Thymus (tissue), 11 donors: Measurements from ENCODE around the gene TUBGCP6. TPM values are rescaled to one million over a fixed set of nuclear protein-coding genes. Genes with fewer than 3 reads are reported as not detected.
"Not testable (repeated sequence)": the region's sequence is repeated elsewhere in the genome, so short reads cannot be mapped to it uniquely, and the experiment has no call there.

Experiments
- DNase-seq, 9 donors: peaks; one replicate each; pipeline ENCODE4 v3.0.0-alpha.2; 2013; ENCODE audit warnings: low spot score in 9 of 9, low read depth in 6 of 9, missing footprints in 1 of 9
- H3K27ac ChIP-seq, 2 donors: one replicate each; pipeline ENCODE4 v1.5.1; 2013; ENCODE audit warnings: control low read depth in 1 of 2, low read depth in 1 of 2, low read length in 1 of 2, mild to moderate bottlenecking in 1 of 2, moderate library complexity in 1 of 2
- H3K27me3 ChIP-seq, 2 donors: one replicate each; pipeline ENCODE4 v1.5.1; 2013; ENCODE audit warnings: low read length in 1 of 2; ENCODE audit not compliant: control insufficient read depth in 2 of 2, insufficient read depth in 1 of 2
- H3K36me3 ChIP-seq, 2 donors: one replicate each; pipeline ENCODE4 v1.5.1; 2013; ENCODE audit warnings: low read length in 1 of 2, mild to moderate bottlenecking in 1 of 2, moderate library complexity in 1 of 2; ENCODE audit not compliant: control insufficient read depth in 2 of 2, insufficient read depth in 2 of 2
- H3K4me1 ChIP-seq, 2 donors: one replicate each; pipeline ENCODE4 v1.5.1; 2013; ENCODE audit warnings: low read length in 2 of 2; ENCODE audit not compliant: control insufficient read depth in 2 of 2, insufficient read depth in 2 of 2
- H3K4me3 ChIP-seq, 2 donors: one replicate each; pipeline ENCODE4 v1.5.1; 2013; ENCODE audit warnings: low read length in 2 of 2, control low read depth in 1 of 2, mild to moderate bottlenecking in 1 of 2
- H3K9me3 ChIP-seq, 2 donors: one replicate each; pipeline ENCODE4 v1.5.1; 2013; ENCODE audit warnings: low read length in 1 of 2, mild to moderate bottlenecking in 1 of 2; ENCODE audit not compliant: control insufficient read depth in 2 of 2, insufficient read depth in 1 of 2
- WGBS: extraction: QIAGEN DNeasy Blood & Tissue Kit; methylation state at CpG from one replicate; pipeline ENCODE4 v1.1.7; 2013; 5-methylcytosine and 5-hydroxymethylcytosine counted together
- polyA plus RNA-seq: library from polyadenylated mRNA; stranded (reverse); fragments of 200-250 nt; gene quantifications from one replicate; pipeline ENCODE4 v1.2.3, GENCODE V29; 2013
- total RNA-seq: library from RNA; stranded (reverse); fragments of 120-200 nt; gene quantifications from one replicate; pipeline ENCODE4 v1.2.4, GENCODE V29; 2013
- donor health status: healthy.

The TUBGCP6 gene
- total and polyA plus RNA-seq, 2 donors, result 29.2 to 96.6 TPM

- H3K27ac ChIP-seq, result no peak overlapping the region
- H3K36me3 ChIP-seq, result no peaks in the 10 kb centered on the region
- DNase-seq, result no peak
- H3K4me1 ChIP-seq, result peaks cover 0 to 11% of the 10 kb centered on the region in 2 donors
- 96% methylated on average over 15 of the region's 15 CpGs for WGBS
- H3K4me3 ChIP-seq, result no peak overlapping the region
- H3K9me3 ChIP-seq, result no peaks in the 10 kb centered on the region
- H3K27me3 ChIP-seq, result peaks cover 35 to 76% of the 10 kb centered on the region in 2 donors
Measured at GRCh38 chr22:50171319-50171964, 73.4 kb downstream of the TUBGCP6 start.

- Histone ChIP-seq H3K27me3 (peaks cover 35 to 72% of the 10 kb centered on the region in 2 donors), H3K4me1 (peaks cover 0 to 11% of the 10 kb centered on the region in 2 donors), H3K4me3 (peak within 1 kb of the TSS in 1 of 2 donors; percentile 51), H3K36me3 (no peaks in the 10 kb centered on the region), H3K27ac (no peak within 1 kb of the TSS), H3K9me3 (no peaks in the 10 kb centered on the region)
- WGBS, result 25% methylated on average over 101 of the region's 105 CpGs
- DNase-seq, result no peak
Measured at GRCh38 chr22:50170453-50171318, 74.1 kb downstream of the TUBGCP6 start, which contains the start of gene PANX2. PANX2 (plus strand) TSS chr22:50170731; CDS start chr22:50170731, 0 bp downstream.

GRCh38 chr22:50169774-50170341 lies 75.0 kb downstream of the TUBGCP6 start:
- 1% methylated on average over 70 of the region's 70 CpGs for WGBS
- H3K27me3 ChIP-seq, result peaks cover 35 to 72% of the 10 kb centered on the region in 2 donors
- H3K27ac ChIP-seq, result no peak overlapping the region
- no peaks in the 10 kb centered on the region for H3K9me3 ChIP-seq
- H3K36me3 ChIP-seq, result no peaks in the 10 kb centered on the region
- peak overlapping the region in 1 of 2 donors; percentile 51 for H3K4me3 ChIP-seq
- no peak for DNase-seq
- peaks cover 0 to 11% of the 10 kb centered on the region in 2 donors for H3K4me1 ChIP-seq

- no peak for DNase-seq
- Histone ChIP-seq H3K36me3 (no peaks in the 10 kb centered on the region), H3K27ac (no peak overlapping the region), H3K4me1 (peaks cover 0 to 11% of the 10 kb centered on the region in 2 donors), H3K9me3 (no peaks in the 10 kb centered on the region), H3K27me3 (peaks cover 35 to 68% of the 10 kb centered on the region in 2 donors), H3K4me3 (peak overlapping the region in 1 of 2 donors; percentile 51)
- WGBS, result 20% methylated on average over 36 of the region's 36 CpGs
Measured at GRCh38 chr22:50169181-50169759, 75.6 kb downstream of the TUBGCP6 start.

- H3K27me3 ChIP-seq, result peaks cover 35 to 63% of the 10 kb centered on the region in 2 donors
- not testable (repeated sequence) for H3K4me1 ChIP-seq, H3K36me3 ChIP-seq, H3K9me3 ChIP-seq, H3K27ac ChIP-seq, H3K4me3 ChIP-seq, DNase-seq
- WGBS, result 96% methylated on average over 5 of the region's 5 CpGs
Measured at GRCh38 chr22:50168490-50169180, 76.2 kb downstream of the TUBGCP6 start.

GRCh38 chr22:50167689-50168489 lies 76.9 kb downstream of the TUBGCP6 start:
- Histone ChIP-seq H3K9me3 (no peaks in the 10 kb centered on the region), H3K36me3 (no peaks in the 10 kb centered on the region), H3K4me3 (no peak overlapping the region), H3K27ac (no peak overlapping the region), H3K4me1 (no peaks in the 10 kb centered on the region), H3K27me3 (peaks cover 35 to 55% of the 10 kb centered on the region in 2 donors)
- WGBS, result 87% methylated on average over 11 of the region's 11 CpGs
- DNase-seq, result no peak
